DND-41 (cell line): Measurements from ENCODE around the gene PDZRN4.
"Not testable (repeated sequence)": the region's sequence is repeated elsewhere in the genome, so short reads cannot be mapped to it uniquely, and the experiment has no call there.

Source experiments
- ATAC-seq: fragments of 200-7000 bp; cut with Tn5 transposase; 3 replicates; pipeline ENCODE4 v1.9.1; 2021; ENCODE audit warnings: low read depth; ENCODE audit not compliant: insufficient read depth
- DNase-seq: peaks from one replicate; pipeline ENCODE4 v3.0.0-alpha.2; 2020
- H2AFZ ChIP-seq: 2 replicates; pipeline ENCODE4 v1.6.0; 2012; ENCODE audit warnings: low read depth, low read length
- H3K27ac ChIP-seq: 2 replicates; pipeline ENCODE4 v1.5.1; 2012; ENCODE audit warnings: low read length, inconsistent platforms
- H3K27me3 ChIP-seq: fragments of 200-600 bp; sonication (generic); 2 replicates; pipeline ENCODE4 v1.6.0; 2012; ENCODE audit warnings: low read length, mild to moderate bottlenecking, inconsistent platforms; ENCODE audit not compliant: insufficient read depth, poor library complexity
- H3K36me3 ChIP-seq: 2 replicates; pipeline ENCODE4 v1.5.1; 2012; ENCODE audit warnings: low read length, inconsistent platforms; ENCODE audit not compliant: insufficient read depth
- H3K4me1 ChIP-seq: 2 replicates; pipeline ENCODE4 v1.5.1; 2012; ENCODE audit warnings: mild to moderate bottlenecking, low read length; ENCODE audit not compliant: insufficient read depth
- H3K4me2 ChIP-seq: 2 replicates; pipeline ENCODE4 v1.6.0; 2012; ENCODE audit warnings: mild to moderate bottlenecking, moderate library complexity, low read length, inconsistent platforms; ENCODE audit not compliant: insufficient read depth
- H3K4me3 ChIP-seq, 2 experiments: fragments of 200-600 bp in 1 of 2; shearing (Covaris generic) in 1 of 2; 2 replicates each; pipeline ENCODE4 v1.5.1; 2012 to 2016; ENCODE audit warnings: inconsistent platforms in 2 of 2, low read length in 2 of 2, mild to moderate bottlenecking in 2 of 2, low read depth in 1 of 2, moderate library complexity in 1 of 2
- H3K79me2 ChIP-seq: 2 replicates; pipeline ENCODE4 v1.6.0; 2012; ENCODE audit warnings: low read length, inconsistent platforms; ENCODE audit not compliant: insufficient read depth
- H3K9ac ChIP-seq: 2 replicates; pipeline ENCODE4 v1.6.0; 2012; ENCODE audit warnings: low read depth, mild to moderate bottlenecking, inconsistent platforms, low read length, moderate library complexity
- H3K9me3 ChIP-seq: 2 replicates; pipeline ENCODE4 v1.5.1; 2012; ENCODE audit warnings: low read length, moderate library complexity, mild to moderate bottlenecking, inconsistent platforms; ENCODE audit not compliant: insufficient read depth, severe bottlenecking
- H4K20me1 ChIP-seq: 2 replicates; pipeline ENCODE4 v1.6.0; 2012; ENCODE audit warnings: low read length; ENCODE audit not compliant: insufficient read depth
- CTCF ChIP-seq: IDR thresholded peaks from 2 replicates; pipeline ENCODE4 v1.5.1; 2012; ENCODE audit warnings: borderline replicate concordance, low read length, moderate library complexity, mild to moderate bottlenecking; ENCODE audit not compliant: poor library complexity, severe bottlenecking; ENCODE audit errors: extremely low read depth
- EZH2 ChIP-seq: IDR thresholded peaks from 3 replicates; pipeline ENCODE4 v1.6.1; 2012; ENCODE audit warnings: borderline replicate concordance, low read depth, mild to moderate bottlenecking, moderate library complexity, low read length, inconsistent platforms; ENCODE audit not compliant: severe bottlenecking

PDZRN4 gene

GRCh38 chr12:41174602-41175001 lies 13.5 kb upstream of the PDZRN4 start:
- no peak for TF ChIP-seq EZH2
- H2AFZ ChIP-seq: no peak overlapping the region
- H3K9ac ChIP-seq: no peak overlapping the region
- H4K20me1 ChIP-seq: no peaks in the 10 kb centered on the region
- H3K79me2 ChIP-seq: no peaks in the 10 kb centered on the region
- H3K4me3 ChIP-seq: no peak overlapping the region
- H3K36me3 ChIP-seq: no peaks in the 10 kb centered on the region
- DNase-seq (no peak), ATAC-seq (no peak)
- H3K4me1 ChIP-seq: no peaks in the 10 kb centered on the region
- no peaks in the 10 kb centered on the region for H3K9me3 ChIP-seq
- H3K4me2 ChIP-seq: no peak overlapping the region
- no peak overlapping the region for H3K27ac ChIP-seq
- H3K27me3 ChIP-seq: no peaks in the 10 kb centered on the region

DNA sequence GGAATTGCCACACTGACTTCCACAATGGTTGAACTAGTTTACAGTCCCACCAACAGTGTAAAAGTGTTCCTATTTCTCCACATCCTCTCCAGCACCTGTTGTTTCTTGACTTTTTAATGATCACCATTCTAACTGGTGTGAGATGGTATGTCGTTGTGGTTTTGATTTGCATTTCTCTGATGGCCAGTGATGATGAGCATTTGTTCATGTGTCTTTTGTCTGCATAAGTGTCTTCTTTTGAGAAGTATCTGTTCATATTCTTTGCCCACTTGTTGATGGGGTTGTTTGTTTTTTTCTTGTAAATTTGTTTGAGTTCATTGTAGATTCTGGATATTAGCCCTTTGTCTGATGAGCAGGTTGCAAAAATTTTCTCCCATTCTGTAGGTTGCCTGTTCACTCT lies 8.6 kb upstream of the PDZRN4 start:
- not testable (repeated sequence) for H3K9me3 ChIP-seq, H3K4me2 ChIP-seq, ATAC-seq, H3K79me2 ChIP-seq, H3K4me3 ChIP-seq, H4K20me1 ChIP-seq, H3K27me3 ChIP-seq, H3K36me3 ChIP-seq, H3K27ac ChIP-seq, DNase-seq, H3K4me1 ChIP-seq, H3K9ac ChIP-seq, H2AFZ ChIP-seq

DNA sequence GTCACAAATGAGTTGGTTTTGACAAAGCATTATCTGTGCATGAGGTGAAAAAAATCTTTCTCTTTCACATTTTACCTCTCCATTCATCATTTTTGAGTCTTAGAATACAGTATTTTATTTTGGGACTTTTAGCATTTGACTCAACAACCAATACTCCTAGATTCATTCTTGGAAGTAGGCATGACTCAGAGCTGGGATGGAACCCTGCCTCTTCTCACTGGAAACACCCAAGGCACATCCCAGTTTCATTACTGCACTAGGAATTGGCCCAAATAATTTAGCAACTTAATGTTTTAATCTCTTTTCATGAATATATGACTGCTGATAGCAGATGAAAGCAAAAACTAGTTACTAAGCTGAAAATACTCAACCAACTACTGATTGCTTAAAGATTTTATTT lies 3.3 kb upstream of the PDZRN4 start:
- Histone ChIP-seq H3K27ac (no peak overlapping the region), H3K9me3 (no peaks in the 10 kb centered on the region), H2AFZ (no peak overlapping the region), H3K27me3 (no peaks in the 10 kb centered on the region), H4K20me1 (no peaks in the 10 kb centered on the region), H3K4me3 (no peak overlapping the region), H3K36me3 (no peaks in the 10 kb centered on the region), H3K4me2 (no peak overlapping the region), H3K4me1 (no peaks in the 10 kb centered on the region), H3K9ac (no peak overlapping the region), H3K79me2 (no peaks in the 10 kb centered on the region)
- DNase-seq (no peak), ATAC-seq (no peak)
- TF ChIP-seq CTCF (no peak), EZH2 (no peak)

DNA sequence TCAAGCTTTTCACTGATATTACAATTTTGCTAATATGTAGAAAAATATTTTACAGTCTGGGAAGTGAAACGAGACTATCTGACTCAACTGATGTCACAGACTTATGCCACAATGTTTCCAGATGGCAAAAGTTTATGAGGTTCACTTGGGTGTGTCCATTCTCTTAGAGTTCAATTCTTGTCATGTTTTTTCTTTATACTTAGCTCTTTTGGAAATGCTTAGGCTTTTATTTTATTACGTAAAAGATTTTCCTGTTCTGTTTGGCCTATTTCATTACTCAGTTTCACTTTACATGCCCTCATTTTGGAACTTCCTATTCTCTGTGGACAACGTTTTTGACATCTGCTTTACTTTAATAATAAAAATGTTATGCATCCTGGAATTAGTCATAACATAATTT lies 2.1 kb upstream of the PDZRN4 start:
- H2AFZ ChIP-seq: no peak overlapping the region
- H3K4me3 ChIP-seq: no peak overlapping the region
- H3K36me3 ChIP-seq: no peaks in the 10 kb centered on the region
- no peaks in the 10 kb centered on the region for H4K20me1 ChIP-seq
- no peak overlapping the region for H3K27ac ChIP-seq
- no peak for DNase-seq
- no peak overlapping the region for H3K9ac ChIP-seq
- TF ChIP-seq EZH2 (no peak), CTCF (no peak)
- no peaks in the 10 kb centered on the region for H3K4me1 ChIP-seq
- no peak overlapping the region for H3K4me2 ChIP-seq
- ATAC-seq: no peak
- no peaks in the 10 kb centered on the region for H3K79me2 ChIP-seq
- no peaks in the 10 kb centered on the region for H3K9me3 ChIP-seq
- H3K27me3 ChIP-seq: no peaks in the 10 kb centered on the region
